Liver (tissue), 9 donors: Measurements from ENCODE around the gene VSNL1. TPM values are rescaled to one million over a fixed set of nuclear protein-coding genes. Genes with fewer than 3 reads are reported as not detected.

Source experiments
- DNase-seq: peaks from one replicate; pipeline ENCODE4 v3.0.0-alpha.2; 2017; ENCODE audit warnings: low spot score
- H3K27ac ChIP-seq, 2 donors: one replicate each; pipeline ENCODE4 v1.7.0; 2013; ENCODE audit warnings: inconsistent platforms in 2 of 2, low read length in 2 of 2, control low read depth in 1 of 2, low read depth in 1 of 2, mild to moderate bottlenecking in 1 of 2
- H3K27me3 ChIP-seq, 4 donors: one replicate each; pipeline versions ENCODE4 v1.6.1 to v1.7.0; 2013; ENCODE audit warnings: low read length in 3 of 4, inconsistent platforms in 1 of 4, mild to moderate bottlenecking in 1 of 4, moderate library complexity in 1 of 4; ENCODE audit not compliant: control insufficient read depth in 4 of 4, insufficient read depth in 4 of 4
- H3K36me3 ChIP-seq, 4 donors: one replicate each; pipeline versions ENCODE4 v1.6.1 to v1.7.0; 2013; ENCODE audit warnings: low read length in 3 of 4, mild to moderate bottlenecking in 3 of 4, low read depth in 1 of 4, moderate library complexity in 1 of 4; ENCODE audit not compliant: control insufficient read depth in 4 of 4, insufficient read depth in 3 of 4
- H3K4me1 ChIP-seq, 4 donors: one replicate each; pipeline versions ENCODE4 v1.6.1 to v1.7.0; 2013; ENCODE audit warnings: low read length in 3 of 4, mild to moderate bottlenecking in 3 of 4, moderate library complexity in 1 of 4; ENCODE audit not compliant: control insufficient read depth in 4 of 4, insufficient read depth in 4 of 4
- H3K4me3 ChIP-seq, 3 donors: one replicate each; pipeline versions ENCODE4 v1.6.1 to v1.7.0; 2013; ENCODE audit warnings: low read length in 3 of 3, control low read depth in 1 of 3, low read depth in 1 of 3, mild to moderate bottlenecking in 1 of 3
- H3K9ac ChIP-seq, 2 donors: one replicate each; pipeline ENCODE4 v1.7.0; 2013; ENCODE audit warnings: low read length in 2 of 2, mild to moderate bottlenecking in 2 of 2, moderate library complexity in 2 of 2, control low read depth in 1 of 2, low read depth in 1 of 2
- H3K9me3 ChIP-seq, 4 donors: one replicate each; pipeline versions ENCODE4 v1.6.1 to v1.7.0; 2013; ENCODE audit warnings: low read length in 3 of 4; ENCODE audit not compliant: control insufficient read depth in 4 of 4
- CTCF ChIP-seq: fragments of 150-350 bp; IDR thresholded peaks from 2 replicates; pipeline ENCODE4 v1.5.1; 2017; ENCODE audit warnings: improper control_type of control experiment, low read depth, low read length; ENCODE audit not compliant: missing input control
- EGR1 ChIP-seq, 2 donors: IDR thresholded peaks; 2 replicates each; pipeline ENCODE4 v1.6.1; 2016 to 2018; ENCODE audit warnings: antibody characterized with exemption in 2 of 2, low read depth in 2 of 2
- FOXA1 ChIP-seq: IDR thresholded peaks from 2 replicates; pipeline ENCODE4 v1.6.1; 2016; ENCODE audit warnings: antibody characterized with exemption
- FOXA2 ChIP-seq: IDR thresholded peaks from 2 replicates; pipeline ENCODE4 v1.6.1; 2016; ENCODE audit warnings: antibody characterized with exemption
- GABPA ChIP-seq, 2 donors: IDR thresholded peaks in 1 of 2; conservative IDR thresholded peaks in 1 of 2; 2 replicates each; pipeline ENCODE4 v1.6.1; 2016; ENCODE audit warnings: antibody characterized with exemption in 2 of 2, mild to moderate bottlenecking in 1 of 2, moderate library complexity in 1 of 2
- HNF4A ChIP-seq, 2 donors: conservative IDR thresholded peaks; 2 replicates each; pipeline ENCODE4 v1.6.1; 2016; ENCODE audit warnings: antibody characterized with exemption in 2 of 2, mild to moderate bottlenecking in 2 of 2
- HNF4G ChIP-seq: IDR thresholded peaks from 2 replicates; pipeline ENCODE4 v1.6.1; 2016; ENCODE audit warnings: antibody characterized with exemption
- JUND ChIP-seq, 2 donors: IDR thresholded peaks; 2 replicates each; pipeline ENCODE4 v1.6.1; 2016; ENCODE audit warnings: antibody characterized with exemption in 2 of 2
- NR2F2 ChIP-seq: IDR thresholded peaks from 2 replicates; pipeline ENCODE4 v1.6.1; 2016; ENCODE audit warnings: antibody characterized with exemption
- RAD21 ChIP-seq, 2 donors: IDR thresholded peaks; 2 replicates each; pipeline ENCODE4 v1.6.1; 2016; ENCODE audit warnings: antibody characterized with exemption in 2 of 2, mild to moderate bottlenecking in 2 of 2
- RXRA ChIP-seq, 2 donors: IDR thresholded peaks; 2 replicates each; pipeline ENCODE4 v1.6.1; 2017 to 2018; ENCODE audit warnings: antibody characterized with exemption in 2 of 2, mild to moderate bottlenecking in 1 of 2
- SP1 ChIP-seq: IDR thresholded peaks from 2 replicates; pipeline ENCODE4 v1.6.1; 2018; ENCODE audit warnings: antibody characterized with exemption, mild to moderate bottlenecking
- TAF1 ChIP-seq: conservative IDR thresholded peaks from 2 replicates; pipeline ENCODE4 v1.6.1; 2016; ENCODE audit warnings: antibody characterized with exemption, mild to moderate bottlenecking
- YY1 ChIP-seq: IDR thresholded peaks from 2 replicates; pipeline ENCODE4 v1.6.1; 2016; ENCODE audit warnings: antibody characterized with exemption, mild to moderate bottlenecking
- ZBTB33 ChIP-seq: IDR thresholded peaks from 2 replicates; pipeline ENCODE4 v1.6.1; 2016; ENCODE audit warnings: antibody characterized with exemption
- WGBS: extraction: QIAGEN DNeasy Blood & Tissue Kit; methylation state at CpG from one replicate; pipeline ENCODE4 v1.1.7; 2013; 5-methylcytosine and 5-hydroxymethylcytosine counted together
- polyA plus RNA-seq, 2 donors: library from polyadenylated mRNA; stranded (reverse) in 1 of 2; unstranded in 1 of 2; fragments of 200-250 nt in 1 of 2; fragments of >200 nt in 1 of 2; fragmentation: Nextera tagmentation in 1 of 2; extraction: Ambion mirVana in 1 of 2; gene quantifications; one replicate each; pipeline versions ENCODE4 v1.2.1 to v1.2.3, GENCODE V29; 2013 to 2015
- total RNA-seq, 2 donors: library from RNA; depleted of rRNA; stranded (reverse); fragments of >200 nt; gene quantifications; one replicate each; pipeline ENCODE4 v1.2.3, GENCODE V29; 2014
- TF ChIP-seq, protein P1 (sequence below): IDR thresholded peaks from 2 replicates; pipeline ENCODE4 v1.6.1; 2016; ENCODE audit warnings: antibody characterized with exemption
- TF ChIP-seq, protein P2 (sequence below): IDR thresholded peaks from 2 replicates; pipeline ENCODE4 v1.6.1; 2016; ENCODE audit warnings: antibody characterized with exemption
- TF ChIP-seq, protein P3 (sequence below): IDR thresholded peaks from 2 replicates; pipeline ENCODE4 v1.6.1; 2016; ENCODE audit warnings: antibody characterized with exemption, mild to moderate bottlenecking
- donor health status: healthy.
- donor health status: healthy.
- donor health status: healthy.
- donor health status: healthy.
- donor health status: healthy.

The VSNL1 gene
- total and polyA plus RNA-seq, 4 donors: 2.2 to 32.9 (median 6.3) TPM

DNA sequence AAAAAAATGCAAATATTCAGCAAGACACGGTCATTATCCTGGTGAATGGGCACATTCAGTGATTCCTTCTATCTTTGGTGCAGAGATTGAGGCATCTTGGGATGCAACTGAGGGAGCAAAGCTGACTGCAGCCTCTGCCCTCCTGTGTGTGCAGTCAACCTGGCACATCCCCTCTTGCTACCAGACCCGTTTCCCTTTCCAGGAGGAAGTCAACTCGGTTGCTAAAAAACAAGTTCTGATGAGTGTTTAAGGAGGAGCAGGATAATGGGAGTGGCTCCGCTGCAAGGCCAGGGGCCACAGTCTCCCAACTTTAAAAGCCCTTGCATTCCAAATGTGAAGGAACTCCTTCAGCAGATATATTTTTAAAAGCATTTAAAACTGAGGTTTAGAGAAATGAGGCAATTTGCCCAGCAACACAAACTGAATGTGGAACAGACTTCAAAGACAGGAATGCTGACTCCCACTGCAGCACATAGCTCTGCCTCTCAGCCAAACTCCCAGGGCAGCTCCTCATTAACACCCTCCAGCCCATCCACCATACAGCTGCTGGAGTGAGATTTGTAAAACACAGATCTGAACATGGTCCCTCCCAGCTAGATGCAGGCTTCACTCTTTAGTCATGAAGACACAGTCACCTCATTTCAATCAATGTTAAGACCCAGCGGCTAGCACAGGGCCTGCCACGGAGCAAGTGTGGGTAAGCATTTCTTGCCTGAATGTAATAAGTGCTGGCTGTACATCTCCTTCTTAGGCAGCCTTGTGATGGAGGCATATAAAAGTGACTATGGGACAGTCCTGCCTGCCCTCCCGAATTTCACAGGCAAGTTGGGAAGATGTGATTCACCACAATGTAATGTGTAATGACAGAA is 54.3 kb downstream of the VSNL1 start:
- no peak for DNase-seq
- Histone ChIP-seq H3K9me3 (no peaks in the 10 kb centered on the region), H3K27ac (no peak overlapping the region), H3K9ac (no peak overlapping the region), H3K27me3 (no peaks in the 10 kb centered on the region), H3K4me3 (no peak overlapping the region), H3K4me1 (no peaks in the 10 kb centered on the region), H3K36me3 (peaks cover 0 to 3% (median 2%) of the 10 kb centered on the region in 4 donors)
- WGBS: 87% methylated on average over 7 of the region's 7 CpGs
- TF ChIP-seq, protein P1, sequence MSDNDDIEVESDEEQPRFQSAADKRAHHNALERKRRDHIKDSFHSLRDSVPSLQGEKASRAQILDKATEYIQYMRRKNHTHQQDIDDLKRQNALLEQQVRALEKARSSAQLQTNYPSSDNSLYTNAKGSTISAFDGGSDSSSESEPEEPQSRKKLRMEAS: no peak
- no peak for TF ChIP-seq GABPA (IDR thresholded peaks at IDR 0.05 in 1 of 2, conservative IDR thresholded peaks at IDR 0.05 in 1 of 2)
- no peak for TF ChIP-seq JUND (IDR thresholded peaks at IDR 0.05)
- no peak for TF ChIP-seq FOXA1
- no peak for TF ChIP-seq NR2F2
- TF ChIP-seq YY1: no peak
- no peak for TF ChIP-seq RAD21 (IDR thresholded peaks at IDR 0.05)
- TF ChIP-seq, protein P2, sequence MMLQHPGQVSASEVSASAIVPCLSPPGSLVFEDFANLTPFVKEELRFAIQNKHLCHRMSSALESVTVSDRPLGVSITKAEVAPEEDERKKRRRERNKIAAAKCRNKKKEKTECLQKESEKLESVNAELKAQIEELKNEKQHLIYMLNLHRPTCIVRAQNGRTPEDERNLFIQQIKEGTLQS: no peak
- TF ChIP-seq SP1: no peak
- no peak for TF ChIP-seq HNF4A (conservative IDR thresholded peaks at IDR 0.05)
- no peak for TF ChIP-seq FOXA2
- TF ChIP-seq, protein P3, sequence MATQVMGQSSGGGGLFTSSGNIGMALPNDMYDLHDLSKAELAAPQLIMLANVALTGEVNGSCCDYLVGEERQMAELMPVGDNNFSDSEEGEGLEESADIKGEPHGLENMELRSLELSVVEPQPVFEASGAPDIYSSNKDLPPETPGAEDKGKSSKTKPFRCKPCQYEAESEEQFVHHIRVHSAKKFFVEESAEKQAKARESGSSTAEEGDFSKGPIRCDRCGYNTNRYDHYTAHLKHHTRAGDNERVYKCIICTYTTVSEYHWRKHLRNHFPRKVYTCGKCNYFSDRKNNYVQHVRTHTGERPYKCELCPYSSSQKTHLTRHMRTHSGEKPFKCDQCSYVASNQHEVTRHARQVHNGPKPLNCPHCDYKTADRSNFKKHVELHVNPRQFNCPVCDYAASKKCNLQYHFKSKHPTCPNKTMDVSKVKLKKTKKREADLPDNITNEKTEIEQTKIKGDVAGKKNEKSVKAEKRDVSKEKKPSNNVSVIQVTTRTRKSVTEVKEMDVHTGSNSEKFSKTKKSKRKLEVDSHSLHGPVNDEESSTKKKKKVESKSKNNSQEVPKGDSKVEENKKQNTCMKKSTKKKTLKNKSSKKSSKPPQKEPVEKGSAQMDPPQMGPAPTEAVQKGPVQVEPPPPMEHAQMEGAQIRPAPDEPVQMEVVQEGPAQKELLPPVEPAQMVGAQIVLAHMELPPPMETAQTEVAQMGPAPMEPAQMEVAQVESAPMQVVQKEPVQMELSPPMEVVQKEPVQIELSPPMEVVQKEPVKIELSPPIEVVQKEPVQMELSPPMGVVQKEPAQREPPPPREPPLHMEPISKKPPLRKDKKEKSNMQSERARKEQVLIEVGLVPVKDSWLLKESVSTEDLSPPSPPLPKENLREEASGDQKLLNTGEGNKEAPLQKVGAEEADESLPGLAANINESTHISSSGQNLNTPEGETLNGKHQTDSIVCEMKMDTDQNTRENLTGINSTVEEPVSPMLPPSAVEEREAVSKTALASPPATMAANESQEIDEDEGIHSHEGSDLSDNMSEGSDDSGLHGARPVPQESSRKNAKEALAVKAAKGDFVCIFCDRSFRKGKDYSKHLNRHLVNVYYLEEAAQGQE: no peak
- TF ChIP-seq RXRA (IDR thresholded peaks at IDR 0.05): no peak
- no peak for TF ChIP-seq EGR1 (IDR thresholded peaks at IDR 0.05; ENCODE audit: low read depth in 2 of 2)
- TF ChIP-seq TAF1: no peak
- no peak for TF ChIP-seq CTCF
- no peak for TF ChIP-seq HNF4G
- TF ChIP-seq ZBTB33: no peak
